Gastroesophageal sphincter (tissue), 3 donors: ENCODE data around the gene MYO1B.

Experiments
- EP300 ChIP-seq: sonication (generic); formaldehyde crosslinking; IDR thresholded peaks from one replicate; pipeline ENCODE4 v1.6.1; 2017; ENCODE audit warnings: antibody characterized with exemption, mild to moderate bottlenecking
- POLR2A ChIP-seq, 2 donors: fragments of 450-650 bp; IDR thresholded peaks; one replicate each; pipeline ENCODE4 v1.6.1; 2017; ENCODE audit warnings: antibody characterized with exemption in 2 of 2, mild to moderate bottlenecking in 2 of 2, moderate library complexity in 1 of 2
- POLR2AphosphoS5 ChIP-seq: sonication (generic); formaldehyde crosslinking; IDR thresholded peaks from one replicate; pipeline ENCODE4 v1.6.1; 2017; ENCODE audit warnings: antibody characterized with exemption
- TF ChIP-seq, protein P1 (sequence below), 4 experiments: fragments of 200-600 bp in 2 of 4; fragments of 450-650 bp in 2 of 4; sonication (generic) in 1 of 4; IDR thresholded peaks; one replicate each; pipeline ENCODE4 v1.5.1; 2017 to 2019; ENCODE audit warnings: antibody characterized with exemption in 4 of 4, mild to moderate bottlenecking in 2 of 4, moderate library complexity in 2 of 4

DNA sequence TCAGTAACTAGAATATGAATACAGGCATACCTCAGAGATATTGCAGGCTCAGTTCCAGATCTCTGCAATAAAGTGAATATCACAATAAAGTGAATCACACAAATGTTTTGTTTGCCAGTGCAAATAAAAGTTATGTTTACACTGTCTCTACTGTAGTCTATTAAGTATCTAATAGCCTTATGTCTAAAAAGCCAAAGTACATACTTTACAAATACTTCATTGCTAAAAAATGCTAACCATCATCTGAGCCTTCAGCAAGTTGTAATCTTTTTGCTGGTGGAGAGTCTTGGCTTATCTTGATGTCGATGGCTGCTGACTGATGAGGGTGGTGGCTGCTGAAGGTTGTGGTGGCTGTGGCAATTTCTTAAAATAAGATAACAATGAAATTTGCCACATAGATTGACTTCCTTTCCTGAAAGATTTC, 159.4 kb downstream of the MYO1B start:
- TF ChIP-seq, protein P1, sequence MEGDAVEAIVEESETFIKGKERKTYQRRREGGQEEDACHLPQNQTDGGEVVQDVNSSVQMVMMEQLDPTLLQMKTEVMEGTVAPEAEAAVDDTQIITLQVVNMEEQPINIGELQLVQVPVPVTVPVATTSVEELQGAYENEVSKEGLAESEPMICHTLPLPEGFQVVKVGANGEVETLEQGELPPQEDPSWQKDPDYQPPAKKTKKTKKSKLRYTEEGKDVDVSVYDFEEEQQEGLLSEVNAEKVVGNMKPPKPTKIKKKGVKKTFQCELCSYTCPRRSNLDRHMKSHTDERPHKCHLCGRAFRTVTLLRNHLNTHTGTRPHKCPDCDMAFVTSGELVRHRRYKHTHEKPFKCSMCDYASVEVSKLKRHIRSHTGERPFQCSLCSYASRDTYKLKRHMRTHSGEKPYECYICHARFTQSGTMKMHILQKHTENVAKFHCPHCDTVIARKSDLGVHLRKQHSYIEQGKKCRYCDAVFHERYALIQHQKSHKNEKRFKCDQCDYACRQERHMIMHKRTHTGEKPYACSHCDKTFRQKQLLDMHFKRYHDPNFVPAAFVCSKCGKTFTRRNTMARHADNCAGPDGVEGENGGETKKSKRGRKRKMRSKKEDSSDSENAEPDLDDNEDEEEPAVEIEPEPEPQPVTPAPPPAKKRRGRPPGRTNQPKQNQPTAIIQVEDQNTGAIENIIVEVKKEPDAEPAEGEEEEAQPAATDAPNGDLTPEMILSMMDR (IDR thresholded peaks at IDR 0.05), result no peak
- TF ChIP-seq POLR2A (IDR thresholded peaks at IDR 0.05) (no peak), EP300 (no peak), POLR2AphosphoS5 (no peak)
